HCT116 (cell line): ENCODE data around the gene DPP6. TPM values are rescaled to one million over a fixed set of nuclear protein-coding genes. Genes with fewer than 3 reads are reported as not detected.

Experiments used
- ATAC-seq: fragments of 200-7000 bp; cut with Tn5 transposase; 2 replicates; pipeline ENCODE4 v1.9.1; 2020; ENCODE audit warnings: mild to moderate bottlenecking, moderate library complexity
- BruUV-seq: library from RNA; stranded (reverse); fragments of 400-500 nt; replicated peaks from 2 replicates; lab custom pipeline; 2021; lab: Mats Ljungman, UMichigan
- CTCF ChIA-PET: fragments of 300-600 bp; sonication (Branson Sonifier 250); formaldehyde crosslinking; loops from one replicate; lab custom pipeline; 2021; ENCODE audit warnings: antibody characterized with exemption; lab: Charles Lee
- POLR2A ChIA-PET: fragments of 300-600, 350-600 bp; sonication (Branson Sonifier 250); formaldehyde crosslinking; loops from one replicate; lab custom pipeline; 2021; ENCODE audit warnings: antibody characterized with exemption; lab: Charles Lee
- RAD21 ChIA-PET, 2 experiments: fragments of 300-600 bp; sonication (Branson Sonifier 250); formaldehyde crosslinking; loops; one replicate each; lab custom pipeline; 2023; ENCODE audit warnings: low total read pairs in 2 of 2; ENCODE audit not compliant: uncharacterized antibody in 2 of 2, unreplicated experiment in 2 of 2, low non-redundant PET in 1 of 2; lab: Charles Lee
- DNase-seq: peaks from one replicate; pipeline ENCODE4 v3.0.0-alpha.2; 2010; ENCODE audit warnings: low read depth, low spot score
- H2AFZ ChIP-seq: fragments of 200-600 bp; shearing (Covaris generic), sonication (generic); 2 replicates; pipeline ENCODE4 v1.6.1; 2017; ENCODE audit warnings: low read depth, mixed run types, mixed read lengths, antibody characterized with exemption, low read length; ENCODE audit not compliant: poor library complexity, severe bottlenecking
- H3K27ac ChIP-seq: 2 replicates; pipeline ENCODE4 v1.5.1; 2012; ENCODE audit warnings: low read depth, low read length
- H3K27me3 ChIP-seq: fragments of 200-600 bp; sonication (generic); 2 replicates; pipeline ENCODE4 v1.6.1; 2016; ENCODE audit warnings: mixed run types, low read length, mixed read lengths; ENCODE audit not compliant: insufficient read depth
- H3K36me3 ChIP-seq, 2 experiments: fragments of 200-500 bp in 1 of 2; fragments of 200-600 bp in 1 of 2; sonication (Bioruptor generic) in 1 of 2; sonication (generic) in 1 of 2; 2 replicates each; pipeline versions ENCODE4 v1.5.1 to v1.6.1; 2014 to 2016; ENCODE audit warnings: low read length in 2 of 2, inconsistent platforms in 1 of 2, mixed read lengths in 1 of 2, mixed run types in 1 of 2; ENCODE audit not compliant: insufficient read depth in 2 of 2, control insufficient read depth in 1 of 2
- H3K4me1 ChIP-seq, 2 experiments: fragments of 200-600 bp in 1 of 2; sonication (generic) in 1 of 2; 2 replicates each; pipeline versions ENCODE4 v1.5.1 to v1.6.1; 2012 to 2017; ENCODE audit warnings: low read length in 2 of 2, inconsistent platforms in 1 of 2, mild to moderate bottlenecking in 1 of 2, mixed read lengths in 1 of 2, mixed run types in 1 of 2, moderate library complexity in 1 of 2; ENCODE audit not compliant: insufficient read depth in 2 of 2, control insufficient read depth in 1 of 2
- H3K4me2 ChIP-seq: fragments of 200-600 bp; sonication (generic); 2 replicates; pipeline ENCODE4 v1.6.1; 2017; ENCODE audit warnings: mixed run types, low read length, mixed read lengths
- H3K4me3 ChIP-seq, 2 experiments: fragments of 200-600 bp in 1 of 2; sonication (generic) in 1 of 2; replicated peaks in 1 of 2; 2 replicates each; pipeline ENCODE4 v1.5.1; 2011 to 2016; ENCODE audit warnings: low read length in 2 of 2, control low read depth in 1 of 2, low read depth in 1 of 2, mild to moderate bottlenecking in 1 of 2, mixed read lengths in 1 of 2, mixed run types in 1 of 2
- H3K79me2 ChIP-seq: fragments of 200-600 bp; sonication (generic); 2 replicates; pipeline ENCODE4 v1.6.1; 2017; ENCODE audit warnings: mild to moderate bottlenecking, mixed run types, low read length, moderate library complexity, mixed read lengths; ENCODE audit not compliant: insufficient read depth
- H3K9ac ChIP-seq: fragments of 200-600 bp; sonication (generic); 2 replicates; pipeline ENCODE4 v1.6.1; 2016; ENCODE audit warnings: low read length, mixed read lengths
- H3K9me2 ChIP-seq: fragments of 200-600 bp; sonication (generic), shearing (Covaris generic); 2 replicates; pipeline ENCODE4 v1.6.1; 2017; ENCODE audit warnings: mixed run types, mild to moderate bottlenecking, moderate library complexity; ENCODE audit not compliant: insufficient read depth
- H3K9me3 ChIP-seq, 2 experiments: fragments of 200-500 bp in 1 of 2; fragments of 200-600 bp in 1 of 2; sonication (Bioruptor generic) in 1 of 2; sonication (generic) in 1 of 2; 2 replicates each; pipeline ENCODE4 v1.6.1; 2014 to 2017; ENCODE audit warnings: low read length in 2 of 2, mixed read lengths in 2 of 2, inconsistent platforms in 1 of 2, low read depth in 1 of 2, mild to moderate bottlenecking in 1 of 2, mixed run types in 1 of 2, moderate library complexity in 1 of 2; ENCODE audit not compliant: control insufficient read depth in 1 of 2, insufficient read depth in 1 of 2
- H4K20me1 ChIP-seq: fragments of 200-600 bp; sonication (generic), shearing (Covaris generic); 2 replicates; pipeline ENCODE4 v1.6.1; 2017; ENCODE audit warnings: mixed run types, mild to moderate bottlenecking, moderate library complexity; ENCODE audit not compliant: insufficient read depth
- JUND ChIP-seq: IDR thresholded peaks from 2 replicates; pipeline ENCODE4 v1.6.1; 2012
- RAD21 ChIP-seq: IDR thresholded peaks from 2 replicates; pipeline ENCODE4 v1.6.1; 2012; ENCODE audit warnings: low read depth, mild to moderate bottlenecking
- intact Hi-C: fragments of 100-400 bp; cut with micrococcal nuclease; formaldehyde crosslinking; loops from 2 replicates; pipeline ENCODE4 v1.10.0; 2022
- total RNA-seq: library from RNA; stranded (reverse); gene quantifications from one replicate; pipeline ENCODE4 v1.2.1, GENCODE V29; 2021; ENCODE audit not compliant: unreplicated experiment
- TF ChIP-seq, protein P1 (sequence below): IDR thresholded peaks from 2 replicates; pipeline ENCODE4 v1.6.1; 2012; ENCODE audit warnings: low read depth
- TF ChIP-seq, protein P2 (sequence below), 3 experiments: fragments of 200-600 bp in 1 of 3; sonication (generic) in 1 of 3; IDR thresholded peaks in 2 of 3; conservative IDR thresholded peaks in 1 of 3; 2 replicates each; pipeline ENCODE4 v1.5.1; 2012 to 2017; ENCODE audit warnings: low read depth in 2 of 3, low read length in 2 of 3, antibody characterized with exemption in 1 of 3, borderline replicate concordance in 1 of 3, control low read depth in 1 of 3, mild to moderate bottlenecking in 1 of 3, mixed read lengths in 1 of 3, mixed run types in 1 of 3, moderate library complexity in 1 of 3; ENCODE audit not compliant: insufficient read depth in 1 of 3

DPP6 gene
- total RNA-seq, 1 experiment from 2014 or later: not detected

DNA sequence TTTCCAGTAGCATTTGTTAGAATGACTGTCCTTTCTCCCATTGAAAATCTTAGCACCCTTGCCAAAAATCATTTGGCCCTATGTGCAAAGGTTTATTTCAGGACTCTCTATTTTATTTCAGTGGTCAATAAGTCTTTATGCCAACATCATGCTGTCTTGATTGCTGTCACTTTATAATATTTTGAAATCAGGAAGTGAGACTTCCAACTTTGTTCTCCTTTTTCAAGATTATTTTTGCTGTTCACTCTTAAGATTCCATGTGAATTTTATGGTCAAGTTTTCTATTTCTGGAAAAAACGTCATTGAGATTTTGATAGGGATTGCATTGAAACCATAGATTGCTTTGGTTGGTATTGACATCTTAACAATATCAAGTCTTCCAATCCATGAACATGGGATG is 885.6 kb downstream of the DPP6 start:
- H3K79me2 ChIP-seq: no peaks in the 10 kb centered on the region
- H3K4me1 ChIP-seq: no peaks in the 10 kb centered on the region
- H3K27ac ChIP-seq: no peak overlapping the region
- ATAC-seq (no peak), DNase-seq (no peak)
- no peak overlapping the region for H2AFZ ChIP-seq
- peaks cover 6 to 10% of the 10 kb centered on the region in 2 experiments; a peak in 2 of 4 replicates for H3K9me3 ChIP-seq
- no peaks in the 10 kb centered on the region for H3K9me2 ChIP-seq
- no peak overlapping the region for H3K4me3 ChIP-seq
- H3K27me3 ChIP-seq: no peaks in the 10 kb centered on the region
- TF ChIP-seq JUND: no peak
- TF ChIP-seq, protein P1, sequence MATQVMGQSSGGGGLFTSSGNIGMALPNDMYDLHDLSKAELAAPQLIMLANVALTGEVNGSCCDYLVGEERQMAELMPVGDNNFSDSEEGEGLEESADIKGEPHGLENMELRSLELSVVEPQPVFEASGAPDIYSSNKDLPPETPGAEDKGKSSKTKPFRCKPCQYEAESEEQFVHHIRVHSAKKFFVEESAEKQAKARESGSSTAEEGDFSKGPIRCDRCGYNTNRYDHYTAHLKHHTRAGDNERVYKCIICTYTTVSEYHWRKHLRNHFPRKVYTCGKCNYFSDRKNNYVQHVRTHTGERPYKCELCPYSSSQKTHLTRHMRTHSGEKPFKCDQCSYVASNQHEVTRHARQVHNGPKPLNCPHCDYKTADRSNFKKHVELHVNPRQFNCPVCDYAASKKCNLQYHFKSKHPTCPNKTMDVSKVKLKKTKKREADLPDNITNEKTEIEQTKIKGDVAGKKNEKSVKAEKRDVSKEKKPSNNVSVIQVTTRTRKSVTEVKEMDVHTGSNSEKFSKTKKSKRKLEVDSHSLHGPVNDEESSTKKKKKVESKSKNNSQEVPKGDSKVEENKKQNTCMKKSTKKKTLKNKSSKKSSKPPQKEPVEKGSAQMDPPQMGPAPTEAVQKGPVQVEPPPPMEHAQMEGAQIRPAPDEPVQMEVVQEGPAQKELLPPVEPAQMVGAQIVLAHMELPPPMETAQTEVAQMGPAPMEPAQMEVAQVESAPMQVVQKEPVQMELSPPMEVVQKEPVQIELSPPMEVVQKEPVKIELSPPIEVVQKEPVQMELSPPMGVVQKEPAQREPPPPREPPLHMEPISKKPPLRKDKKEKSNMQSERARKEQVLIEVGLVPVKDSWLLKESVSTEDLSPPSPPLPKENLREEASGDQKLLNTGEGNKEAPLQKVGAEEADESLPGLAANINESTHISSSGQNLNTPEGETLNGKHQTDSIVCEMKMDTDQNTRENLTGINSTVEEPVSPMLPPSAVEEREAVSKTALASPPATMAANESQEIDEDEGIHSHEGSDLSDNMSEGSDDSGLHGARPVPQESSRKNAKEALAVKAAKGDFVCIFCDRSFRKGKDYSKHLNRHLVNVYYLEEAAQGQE: no peak
- TF ChIP-seq, protein P2, sequence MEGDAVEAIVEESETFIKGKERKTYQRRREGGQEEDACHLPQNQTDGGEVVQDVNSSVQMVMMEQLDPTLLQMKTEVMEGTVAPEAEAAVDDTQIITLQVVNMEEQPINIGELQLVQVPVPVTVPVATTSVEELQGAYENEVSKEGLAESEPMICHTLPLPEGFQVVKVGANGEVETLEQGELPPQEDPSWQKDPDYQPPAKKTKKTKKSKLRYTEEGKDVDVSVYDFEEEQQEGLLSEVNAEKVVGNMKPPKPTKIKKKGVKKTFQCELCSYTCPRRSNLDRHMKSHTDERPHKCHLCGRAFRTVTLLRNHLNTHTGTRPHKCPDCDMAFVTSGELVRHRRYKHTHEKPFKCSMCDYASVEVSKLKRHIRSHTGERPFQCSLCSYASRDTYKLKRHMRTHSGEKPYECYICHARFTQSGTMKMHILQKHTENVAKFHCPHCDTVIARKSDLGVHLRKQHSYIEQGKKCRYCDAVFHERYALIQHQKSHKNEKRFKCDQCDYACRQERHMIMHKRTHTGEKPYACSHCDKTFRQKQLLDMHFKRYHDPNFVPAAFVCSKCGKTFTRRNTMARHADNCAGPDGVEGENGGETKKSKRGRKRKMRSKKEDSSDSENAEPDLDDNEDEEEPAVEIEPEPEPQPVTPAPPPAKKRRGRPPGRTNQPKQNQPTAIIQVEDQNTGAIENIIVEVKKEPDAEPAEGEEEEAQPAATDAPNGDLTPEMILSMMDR (IDR thresholded peaks at IDR 0.05 in 2 of 3, conservative IDR thresholded peaks at IDR 0.05 in 1 of 3; ENCODE audit: borderline replicate concordance in 1 of 3, insufficient read depth in 1 of 3, low read depth in 2 of 3, low read length in 2 of 3): no peak
- TF ChIP-seq RAD21: no peak
- no peaks in the 10 kb centered on the region for H3K36me3 ChIP-seq
- ChIA-PET POLR2A (no interaction called here), RAD21 (no interaction called here), CTCF (interaction anchor here (1.2 kb wide), 1 partner anchor 10 kb away, joined by 3 read pairs; no protein-coding TSS in a partner anchor)
- H4K20me1 ChIP-seq: no peaks in the 10 kb centered on the region
- H3K4me2 ChIP-seq: no peak overlapping the region
- intact Hi-C loops: no loop called here
- H3K9ac ChIP-seq: no peak overlapping the region
- BruUV-seq: no TSS peak
